Right lobe of liver (tissue), 6 donors: ENCODE data around the gene DSCAML1. TPM values are rescaled to one million over a fixed set of nuclear protein-coding genes. Genes with fewer than 3 reads are reported as not detected.

Experiments
- ATAC-seq, 4 donors: fragments of 200-7000 bp; cut with Tn5 transposase; one replicate each; pipeline ENCODE4 v1.9.1; 2020; ENCODE audit warnings: mild to moderate bottlenecking in 4 of 4, moderate library complexity in 4 of 4
- DNase-seq, 3 donors: peaks; one replicate each; pipeline ENCODE4 v3.0.0-alpha.2; 2020
- H3K27ac ChIP-seq, 3 donors: fragments of 200-600 bp; one replicate each; pipeline ENCODE4 v1.8.0; 2022
- H3K27me3 ChIP-seq, 2 donors: fragments of 200-600 bp; one replicate each; pipeline ENCODE4 v1.8.0; 2022
- H3K36me3 ChIP-seq, 4 donors: fragments of 200-600 bp; sonication (generic) in 1 of 4; one replicate each; pipeline versions ENCODE4 v1.5.1 to v1.8.0; 2017 to 2022; ENCODE audit warnings: control low read depth in 1 of 4
- H3K4me1 ChIP-seq, 4 donors: fragments of 200-600 bp; sonication (generic) in 1 of 4; one replicate each; pipeline versions ENCODE4 v1.5.1 to v1.8.0; 2017 to 2022; ENCODE audit warnings: control low read depth in 1 of 4
- H3K4me3 ChIP-seq, 3 donors: fragments of 200-600 bp; one replicate each; pipeline ENCODE4 v1.8.0; 2022
- H3K9me3 ChIP-seq, 4 donors: fragments of 200-600 bp; sonication (generic) in 1 of 4; one replicate each; pipeline versions ENCODE4 v1.5.1 to v1.8.0; 2017 to 2022; ENCODE audit warnings: control low read depth in 1 of 4
- CTCF ChIP-seq, 4 donors: fragments of 200-600 bp in 3 of 4; fragments of 450-650 bp in 1 of 4; IDR thresholded peaks; one replicate each; pipeline versions ENCODE4 v1.5.1 to v1.8.0; 2016 to 2022; ENCODE audit warnings: antibody characterized with exemption in 4 of 4, mild to moderate bottlenecking in 2 of 4
- POLR2A ChIP-seq: fragments of 450-650 bp; IDR thresholded peaks from one replicate; pipeline ENCODE4 v1.6.1; 2017; ENCODE audit warnings: antibody characterized with exemption, mild to moderate bottlenecking
- WGBS: methylation state at CpG from one replicate; pipeline ENCODE4 v1.1.6; 2018; ENCODE audit warnings: low coverage, low lambda C conversion rate; ENCODE audit not compliant: insufficient coverage; ENCODE audit errors: missing lambda C conversion rate; 5-methylcytosine and 5-hydroxymethylcytosine counted together
- intact Hi-C, 2 donors: fragments of 100-400 bp; cut with DNase I; formaldehyde crosslinking; loops; one replicate each; pipeline versions ENCODE4 v1.11.2 to v1.14.1; 2022
- total RNA-seq, 6 experiments: library from RNA; depleted of rRNA in 2 of 6; stranded (reverse); fragments of >200 nt in 2 of 6; fragmentation: NEBNext Ultra II Directional in 3 of 6; extraction: Animal tissue kit (Norgen Biotek cat#: 25700) in 3 of 6; gene quantifications; one replicate each; pipeline versions ENCODE4 v1.1.0 to v1.2.4, GENCODE V29; 2016 to 2023
- donor health status: DM: no; HTN: yes; CAD: no.
- donor health status: DM: no; HTN: no; CAD: no.
- donor health status: DM: no; HTN: no; CAD: no.
- donor health status: DM: no; HTN: yes; CAD: no.
- donor health status: DM: no; HTN: yes; CAD: no.

The DSCAML1 gene
- total RNA-seq, 6 experiments from 2014 or later, result 0.06 to 0.92 (median 0.22) TPM; not detected in 1

GRCh38 chr11:117606211-117606610 is 190.8 kb downstream of the DSCAML1 start:
- TF ChIP-seq POLR2A (no peak), CTCF (IDR thresholded peaks at IDR 0.05) (no peak)
- no peaks in the 10 kb centered on the region for H3K27me3 ChIP-seq
- DNase-seq, result no peak
- H3K36me3 ChIP-seq, result no peaks in the 10 kb centered on the region
- no peaks in the 10 kb centered on the region for H3K9me3 ChIP-seq
- H3K4me1 ChIP-seq, result no peaks in the 10 kb centered on the region
- ATAC-seq, result no peak
- intact Hi-C loops, result no loop called here
- no peak overlapping the region for H3K4me3 ChIP-seq
- WGBS, result 48% methylated on average over 5 of the region's 5 CpGs
- no peak overlapping the region for H3K27ac ChIP-seq

DNA sequence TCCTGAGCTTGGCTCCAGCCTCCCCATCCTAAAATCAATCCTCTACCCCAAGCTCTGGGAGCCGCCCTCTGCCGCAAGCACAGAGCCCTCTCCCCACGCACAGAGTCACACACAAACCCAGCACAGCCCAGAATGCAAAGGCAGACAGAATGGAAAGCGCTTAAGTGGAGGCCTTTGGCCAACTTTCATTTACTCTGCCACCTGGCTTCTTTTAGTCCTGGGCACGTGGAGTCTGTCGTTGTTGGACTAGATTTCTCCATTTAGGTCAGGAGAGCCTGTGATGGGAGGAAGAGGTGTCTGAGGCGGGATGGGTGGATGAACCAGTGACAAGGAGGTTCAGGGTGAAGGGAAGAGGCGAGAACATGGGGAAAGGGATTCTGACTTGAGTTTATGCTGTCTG is 191.7 kb downstream of the DSCAML1 start:
- intact Hi-C loops, result no loop called here
- no peaks in the 10 kb centered on the region for H3K4me1 ChIP-seq
- TF ChIP-seq CTCF (IDR thresholded peaks at IDR 0.05), result no peak
- TF ChIP-seq POLR2A, result no peak
- ATAC-seq, result no peak
- no peaks in the 10 kb centered on the region for H3K36me3 ChIP-seq
- DNase-seq, result no peak
- WGBS, result 64% methylated on average over 8 of the region's 8 CpGs
- no peak overlapping the region for H3K27ac ChIP-seq
- H3K4me3 ChIP-seq, result no peak overlapping the region
- H3K9me3 ChIP-seq, result no peaks in the 10 kb centered on the region
- no peaks in the 10 kb centered on the region for H3K27me3 ChIP-seq

- Histone ChIP-seq H3K4me3 (no peak overlapping the region), H3K27me3 (no peaks in the 10 kb centered on the region), H3K27ac (no peak overlapping the region), H3K4me1 (no peaks in the 10 kb centered on the region), H3K9me3 (no peaks in the 10 kb centered on the region), H3K36me3 (no peaks in the 10 kb centered on the region)
- no peak for DNase-seq
- TF ChIP-seq POLR2A, result no peak
- TF ChIP-seq CTCF (IDR thresholded peaks at IDR 0.05), result no peak
- WGBS, result 43% methylated on average over 11 of the region's 14 CpGs
- ATAC-seq, result no peak
- intact Hi-C loops, result no loop called here
Observed at GRCh38 chr11:117604336-117604995, 192.6 kb downstream of the DSCAML1 start.

DNA sequence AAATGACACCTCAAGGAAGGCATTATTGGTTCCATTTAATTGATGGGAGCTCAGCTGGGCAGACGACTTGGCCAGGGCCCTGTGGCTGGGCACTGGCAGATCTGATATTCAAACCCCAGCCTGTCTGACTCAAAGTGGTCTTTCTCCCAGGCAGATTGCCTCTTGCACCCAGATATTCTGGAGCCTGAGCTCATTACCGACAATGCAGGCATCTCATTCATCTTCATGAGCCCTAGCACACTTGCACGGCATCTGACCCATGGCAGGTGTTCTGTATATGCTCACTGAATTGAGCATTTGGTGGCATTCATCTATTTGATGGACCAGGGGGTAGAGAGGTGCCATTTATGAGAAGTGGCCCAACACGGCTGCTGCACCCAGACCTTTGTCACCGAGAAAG is 193.1 kb downstream of the DSCAML1 start:
- no peak overlapping the region for H3K27ac ChIP-seq
- H3K36me3 ChIP-seq, result no peaks in the 10 kb centered on the region
- H3K9me3 ChIP-seq, result no peaks in the 10 kb centered on the region
- no peaks in the 10 kb centered on the region for H3K27me3 ChIP-seq
- no peak for TF ChIP-seq CTCF (IDR thresholded peaks at IDR 0.05)
- no peak for TF ChIP-seq POLR2A
- H3K4me3 ChIP-seq, result no peak overlapping the region
- H3K4me1 ChIP-seq, result no peaks in the 10 kb centered on the region
- ATAC-seq, result no peak
- intact Hi-C loops, result no loop called here
- WGBS, result no CpG with 5 or more reads among the region's 5 CpGs
- no peak for DNase-seq
